Neuronal stem cell (in vitro differentiated cells): ENCODE measurements around the gene CTXND1. TPM values are rescaled to one million over a fixed set of nuclear protein-coding genes. Genes with fewer than 3 reads are reported as not detected.
"Not testable (repeated sequence)": the region's sequence is repeated elsewhere in the genome, so short reads cannot be mapped to it uniquely, and the experiment has no call there.

Experiments used
- DNase-seq: peaks from one replicate; pipeline ENCODE4 v3.0.0-alpha.2; 2013; ENCODE audit warnings: low spot score
- H2AFZ ChIP-seq: one replicate; pipeline ENCODE4 v1.6.1; 2013; ENCODE audit warnings: mild to moderate bottlenecking, low read length, inconsistent platforms
- H2AK5ac ChIP-seq: 2 replicates; pipeline ENCODE4 v1.6.1; 2013; ENCODE audit warnings: low read depth, mild to moderate bottlenecking, inconsistent platforms, low read length, moderate library complexity, mixed read lengths
- H2BK120ac ChIP-seq: 2 replicates; pipeline ENCODE4 v1.6.1; 2013; ENCODE audit warnings: low read depth, mild to moderate bottlenecking, inconsistent platforms, low read length, moderate library complexity, mixed read lengths
- H2BK12ac ChIP-seq: one replicate; pipeline ENCODE4 v1.6.1; 2013; ENCODE audit warnings: low read length, inconsistent platforms
- H2BK15ac ChIP-seq: 2 replicates; pipeline ENCODE4 v1.6.1; 2013; ENCODE audit warnings: mild to moderate bottlenecking, low read length, inconsistent platforms, mixed read lengths
- H2BK5ac ChIP-seq: one replicate; pipeline ENCODE4 v1.6.1; 2013; ENCODE audit warnings: inconsistent platforms, mild to moderate bottlenecking, low read length, moderate library complexity
- H3K14ac ChIP-seq: one replicate; pipeline ENCODE4 v1.6.1; 2013; ENCODE audit warnings: low read length, inconsistent platforms
- H3K18ac ChIP-seq: 2 replicates; pipeline ENCODE4 v1.6.1; 2013; ENCODE audit warnings: low read length, inconsistent platforms
- H3K23ac ChIP-seq: 2 replicates; pipeline ENCODE4 v1.6.1; 2013; ENCODE audit warnings: low read depth, mild to moderate bottlenecking, mixed read lengths, low read length, inconsistent platforms; ENCODE audit not compliant: poor library complexity
- H3K27ac ChIP-seq: replicated peaks from 3 replicates; pipeline ENCODE4 v1.5.1; 2013; ENCODE audit warnings: low read length, inconsistent platforms
- H3K27me3 ChIP-seq, 3 experiments: 2 replicates each; pipeline ENCODE4 v1.6.1; 2013; ENCODE audit warnings: low read length in 3 of 3, mild to moderate bottlenecking in 2 of 3, inconsistent platforms in 1 of 3, low read depth in 1 of 3, mixed read lengths in 1 of 3, moderate library complexity in 1 of 3; ENCODE audit not compliant: control insufficient read depth in 3 of 3, insufficient read depth in 3 of 3
- H3K36me3 ChIP-seq, 2 donors: replicated peaks in 1 of 2; 2 replicates each; pipeline ENCODE4 v1.6.1; 2013; ENCODE audit warnings: low read length in 2 of 2; ENCODE audit not compliant: control insufficient read depth in 2 of 2, insufficient read depth in 2 of 2
- H3K4ac ChIP-seq: 2 replicates; pipeline ENCODE4 v1.6.1; 2013; ENCODE audit warnings: inconsistent platforms, mild to moderate bottlenecking, low read length, moderate library complexity
- H3K4me1 ChIP-seq, 2 donors: 1 replicate in 1 of 2; 2 replicates in 1 of 2; pipeline ENCODE4 v1.6.1; 2013; ENCODE audit warnings: low read length in 2 of 2, low read depth in 1 of 2; ENCODE audit not compliant: control insufficient read depth in 2 of 2, insufficient read depth in 1 of 2
- H3K4me2 ChIP-seq: one replicate; pipeline ENCODE4 v1.6.1; 2013; ENCODE audit warnings: mild to moderate bottlenecking, low read length, inconsistent platforms; ENCODE audit not compliant: insufficient read depth, poor library complexity, severe bottlenecking
- H3K4me3 ChIP-seq, 2 donors: 2 replicates each; pipeline ENCODE4 v1.5.1; 2013; ENCODE audit warnings: low read length in 2 of 2, mild to moderate bottlenecking in 2 of 2, inconsistent platforms in 1 of 2, moderate library complexity in 1 of 2
- H3K79me1 ChIP-seq: one replicate; pipeline ENCODE4 v1.6.1; 2013; ENCODE audit warnings: low read depth, mild to moderate bottlenecking, inconsistent platforms, low read length, moderate library complexity
- H3K9ac ChIP-seq: one replicate; pipeline ENCODE4 v1.6.1; 2013; ENCODE audit warnings: mild to moderate bottlenecking, low read depth, low read length, inconsistent platforms; ENCODE audit not compliant: poor library complexity
- H3K9me3 ChIP-seq, 2 donors: replicated peaks in 1 of 2; 2 replicates each; pipeline versions ENCODE3 to v1.6.1; 2013; ENCODE audit warnings: low read length in 2 of 2, mild to moderate bottlenecking in 2 of 2, inconsistent platforms in 1 of 2, low read depth in 1 of 2, mixed read lengths in 1 of 2, moderate library complexity in 1 of 2; ENCODE audit not compliant: control insufficient read depth in 2 of 2, insufficient read depth in 1 of 2
- H4K8ac ChIP-seq: one replicate; pipeline ENCODE4 v1.6.1; 2013; ENCODE audit warnings: low read depth, mild to moderate bottlenecking, inconsistent platforms, low read length, moderate library complexity
- H4K91ac ChIP-seq: one replicate; pipeline ENCODE4 v1.6.1; 2013; ENCODE audit warnings: low read length, low read depth, mild to moderate bottlenecking, inconsistent platforms; ENCODE audit not compliant: poor library complexity
- WGBS, 2 donors: extraction: QIAGEN DNeasy Blood & Tissue Kit; methylation state at CpG; one replicate each; pipeline ENCODE4 v1.1.7; 2013; ENCODE audit warnings: missing lambda C conversion rate in 2 of 2, mixed read lengths in 1 of 2; ENCODE audit not compliant: insufficient read length in 2 of 2, insufficient replicate concordance in 1 of 2; ENCODE audit errors: extremely low coverage in 2 of 2; 5-methylcytosine and 5-hydroxymethylcytosine counted together
- polyA plus RNA-seq, 2 experiments: library from polyadenylated mRNA; stranded (reverse); fragments of 200-250 nt; gene quantifications; one replicate each; pipeline ENCODE4 v1.2.3, GENCODE V29; 2013

Gene CTXND1
- polyA plus RNA-seq (2013, experiment 1 of 2), result 0.03 TPM
- polyA plus RNA-seq (2013, experiment 2 of 2), result 0.03 TPM

DNA sequence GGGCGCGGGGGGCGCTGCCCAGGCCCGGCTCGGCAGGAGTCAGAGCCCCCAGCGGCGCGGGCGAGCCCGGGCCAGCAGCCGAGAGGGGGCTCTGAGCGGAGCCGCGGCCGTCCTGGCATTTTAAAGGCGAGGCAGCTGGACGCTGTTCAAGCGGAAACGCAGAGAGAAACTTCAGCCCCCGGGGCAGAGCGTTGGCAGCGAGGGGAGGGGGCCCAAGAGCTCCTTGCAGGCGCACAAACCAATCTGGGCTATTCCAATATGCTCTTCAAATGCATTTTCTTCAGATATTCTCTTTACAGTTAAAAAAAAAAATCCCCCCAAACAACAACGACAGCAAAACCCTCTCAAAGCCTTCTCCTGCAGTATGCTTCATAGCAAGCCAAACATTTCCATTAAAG lies at the start of gene CTXND1:
TSS of gene CTXND1 (minus strand) at position 93 of the 398 bp plus-strand sequence. CDS start 50,264 bp downstream, outside the sequence.
- Histone ChIP-seq H3K27ac (no peak within 1 kb of the TSS), H2AK5ac (no peak within 1 kb of the TSS), H3K23ac (no peak within 1 kb of the TSS), H3K18ac (peak within 1 kb of the TSS; percentile 90), H3K79me1 (no peaks in the 10 kb centered on the region), H3K4me1 (peaks cover under 1 to 2% of the 10 kb centered on the region in 2 donors), H2BK120ac (no peak within 1 kb of the TSS), H3K36me3 (no peaks in the 10 kb centered on the region), H3K14ac (no peak within 1 kb of the TSS), H3K9ac (no peak within 1 kb of the TSS), H2BK15ac (no peak within 1 kb of the TSS), H3K27me3 (peaks cover 3 to 74% (median 26%) of the 10 kb centered on the region in 3 experiments), H2BK5ac (no peak within 1 kb of the TSS), H2BK12ac (no peak within 1 kb of the TSS), H4K8ac (no peak within 1 kb of the TSS), H3K4me2 (peak within 1 kb of the TSS; percentile 94), H3K9me3 (no peaks in the 10 kb centered on the region), H3K4me3 (peak within 1 kb of the TSS; percentile 20 to 80), H3K4ac (no peak within 1 kb of the TSS), H4K91ac (no peak within 1 kb of the TSS), H2AFZ (peak within 1 kb of the TSS; percentile 88)
- DNase-seq, result no peak
- no CpG with 5 or more reads among the region's 24 CpGs for WGBS, 2 donors

DNA sequence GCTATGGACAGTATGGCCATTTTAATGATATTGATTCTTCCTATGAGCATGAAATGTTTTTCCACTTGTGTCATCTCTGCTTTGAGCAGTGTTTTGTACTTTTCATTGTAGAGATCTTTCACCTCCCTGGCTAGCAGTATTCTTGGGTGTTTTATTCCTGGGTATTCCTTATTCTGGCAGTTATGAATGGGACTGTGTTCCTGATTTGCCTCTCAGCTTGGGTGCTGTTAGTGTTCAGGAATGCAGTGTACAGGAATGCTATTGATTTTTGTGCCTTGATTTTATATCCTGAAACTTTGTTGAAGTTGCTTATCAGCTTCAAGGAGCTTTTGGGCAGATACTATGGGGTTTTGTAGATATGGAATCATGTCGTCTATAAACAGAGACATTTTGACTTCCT lies 49.5 kb upstream of the CTXND1 start:
- H2AFZ ChIP-seq, result no peak overlapping the region
- H3K4ac ChIP-seq, result no peak overlapping the region
- H3K79me1 ChIP-seq, result no peaks in the 10 kb centered on the region
- H3K4me1 ChIP-seq, result no peaks in the 10 kb centered on the region
- no peak overlapping the region for H3K27ac ChIP-seq
- H2AK5ac ChIP-seq, result no peak overlapping the region
- no peak overlapping the region for H3K4me2 ChIP-seq
- no peak for DNase-seq
- H2BK5ac ChIP-seq, result no peak overlapping the region
- no peak overlapping the region for H3K14ac ChIP-seq
- H3K4me3 ChIP-seq, result no peak overlapping the region
- no peak overlapping the region for H3K18ac ChIP-seq
- no peaks in the 10 kb centered on the region for H3K9me3 ChIP-seq
- no peak overlapping the region for H3K9ac ChIP-seq
- H2BK15ac ChIP-seq, result no peak overlapping the region
- H2BK120ac ChIP-seq, result no peak overlapping the region
- H4K8ac ChIP-seq, result no peak overlapping the region
- H2BK12ac ChIP-seq, result no peak overlapping the region
- no peaks in the 10 kb centered on the region for H3K36me3 ChIP-seq
- H3K27me3 ChIP-seq, result no peaks in the 10 kb centered on the region
- no peak overlapping the region for H3K23ac ChIP-seq
- no CpG with 5 or more reads among the region's 1 CpG for WGBS, 2 donors
- no peak overlapping the region for H4K91ac ChIP-seq

DNA sequence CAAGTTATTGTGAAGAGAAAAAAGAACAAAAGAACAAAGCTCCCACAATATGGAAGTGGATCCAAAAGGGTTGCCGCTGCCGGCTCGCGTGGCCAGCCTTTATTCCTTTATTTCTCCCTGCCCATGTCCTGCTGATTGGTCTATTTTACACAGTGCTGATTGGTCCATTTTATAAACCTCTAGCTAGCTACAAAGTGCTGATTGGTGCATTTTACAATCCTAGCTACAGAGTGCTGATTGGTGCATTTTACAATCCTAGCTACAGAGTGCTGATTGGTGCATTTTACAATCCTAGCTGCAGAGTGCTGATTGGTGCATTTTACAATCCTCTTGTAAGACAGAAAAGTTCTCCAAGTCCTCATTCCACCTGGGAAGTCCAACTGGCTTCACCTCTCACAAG lies 43.8 kb upstream of the CTXND1 start:
- H3K36me3 ChIP-seq, DNase-seq: not testable (repeated sequence)
- no CpG with 5 or more reads among the region's 4 CpGs for WGBS, 2 donors

DNA sequence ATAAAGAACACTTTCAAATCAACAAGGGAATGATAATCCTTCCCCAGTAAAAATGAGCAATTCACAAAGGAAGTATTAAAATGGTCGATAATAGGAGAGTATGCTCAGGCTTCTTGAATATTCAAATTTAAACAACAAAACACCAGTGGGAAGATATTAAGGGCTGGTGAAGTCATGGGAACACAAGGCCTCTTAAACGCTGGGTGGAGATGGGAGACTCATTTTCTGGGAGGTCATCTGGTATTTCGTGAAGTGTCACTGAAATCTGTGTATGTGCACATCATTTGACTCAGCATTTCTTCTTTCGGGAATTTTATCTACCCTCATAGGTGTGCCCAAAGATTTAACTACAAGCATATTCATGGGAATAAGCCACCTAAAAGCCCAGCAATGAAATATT lies 40.1 kb upstream of the CTXND1 start:
- H4K91ac ChIP-seq, result no peak overlapping the region
- no peak overlapping the region for H2AK5ac ChIP-seq
- no peak overlapping the region for H3K4ac ChIP-seq
- WGBS, 2 donors, result no CpG with 5 or more reads among the region's 4 CpGs
- H2BK120ac ChIP-seq, result no peak overlapping the region
- no peak overlapping the region for H3K4me3 ChIP-seq
- H3K27me3 ChIP-seq, result peaks cover 0 to 5% (median 0%) of the 10 kb centered on the region in 3 experiments
- H2AFZ ChIP-seq, result no peak overlapping the region
- H3K36me3 ChIP-seq, result no peaks in the 10 kb centered on the region
- no peak overlapping the region for H2BK5ac ChIP-seq
- no peak overlapping the region for H3K18ac ChIP-seq
- H3K9ac ChIP-seq, result no peak overlapping the region
- no peak overlapping the region for H3K27ac ChIP-seq
- no peak overlapping the region for H2BK15ac ChIP-seq
- peaks cover 4 to 5% of the 10 kb centered on the region in 2 donors for H3K4me1 ChIP-seq
- H3K79me1 ChIP-seq, result no peaks in the 10 kb centered on the region
- no peaks in the 10 kb centered on the region for H3K9me3 ChIP-seq
- no peak overlapping the region for H4K8ac ChIP-seq
- no peak overlapping the region for H2BK12ac ChIP-seq
- H3K4me2 ChIP-seq, result no peak overlapping the region
- no peak overlapping the region for H3K23ac ChIP-seq
- DNase-seq, result no peak
- no peak overlapping the region for H3K14ac ChIP-seq

More for the DNA sequence above, 43.8 kb upstream of the CTXND1 start:
- H3K27me3 ChIP-seq, H3K18ac ChIP-seq, H2AK5ac ChIP-seq, H3K4me1 ChIP-seq, H3K9ac ChIP-seq, H3K27ac ChIP-seq, H3K4ac ChIP-seq, H3K79me1 ChIP-seq, H3K4me3 ChIP-seq, H2BK15ac ChIP-seq, H2BK120ac ChIP-seq, H2BK12ac ChIP-seq, H4K8ac ChIP-seq, H3K4me2 ChIP-seq, H3K9me3 ChIP-seq, H3K14ac ChIP-seq, H2AFZ ChIP-seq, H4K91ac ChIP-seq, H3K23ac ChIP-seq, H2BK5ac ChIP-seq: not testable (repeated sequence)
